Hepatocyte (in vitro differentiated cells): ENCODE results near the gene S100A16. TPM values are rescaled to one million over a fixed set of nuclear protein-coding genes. Genes with fewer than 3 reads are reported as not detected.
"Not testable (repeated sequence)": the region's sequence is repeated elsewhere in the genome, so short reads cannot be mapped to it uniquely, and the experiment has no call there.

Source experiments
- DNase-seq: peaks from one replicate; pipeline ENCODE4 v3.0.0-alpha.2; 2016; ENCODE audit warnings: low spot score
- H2AFZ ChIP-seq: fragments of 200-600 bp; sonication (generic); 2 replicates; pipeline ENCODE4 v1.6.0; 2016; ENCODE audit warnings: antibody characterized with exemption, mild to moderate bottlenecking
- H3K27ac ChIP-seq: fragments of 200-600 bp; sonication (generic); 2 replicates; pipeline ENCODE4 v1.5.1; 2016; ENCODE audit warnings: mild to moderate bottlenecking
- H3K27me3 ChIP-seq: fragments of 200-600 bp; sonication (generic); 2 replicates; pipeline ENCODE4 v1.6.1; 2016
- H3K36me3 ChIP-seq: fragments of 200-600 bp; sonication (generic); replicated peaks from 2 replicates; pipeline ENCODE4 v1.5.1; 2016; ENCODE audit warnings: low read depth; ENCODE audit not compliant: insufficient read depth
- H3K4me1 ChIP-seq: fragments of 200-600 bp; sonication (generic); 2 replicates; pipeline ENCODE4 v1.5.1; 2016; ENCODE audit warnings: mild to moderate bottlenecking, moderate library complexity; ENCODE audit not compliant: insufficient read depth
- H3K4me2 ChIP-seq: fragments of 200-600 bp; sonication (generic); 2 replicates; pipeline ENCODE4 v1.6.0; 2016
- H3K4me3 ChIP-seq: fragments of 200-600 bp; sonication (generic); 2 replicates; pipeline ENCODE4 v1.5.1; 2016; ENCODE audit warnings: mild to moderate bottlenecking
- H3K79me2 ChIP-seq: fragments of 200-600 bp; sonication (generic); 2 replicates; pipeline ENCODE4 v1.6.0; 2017; ENCODE audit warnings: mild to moderate bottlenecking
- H3K9me2 ChIP-seq: fragments of 200-600 bp; sonication (generic); replicated peaks from 2 replicates; pipeline ENCODE4 v1.6.0; 2017; ENCODE audit warnings: mild to moderate bottlenecking; ENCODE audit not compliant: insufficient read depth
- H3K9me3 ChIP-seq: fragments of 200-600 bp; sonication (generic); 2 replicates; pipeline ENCODE4 v1.5.1; 2016; ENCODE audit warnings: low read depth, mild to moderate bottlenecking
- H4K20me1 ChIP-seq: fragments of 200-600 bp; sonication (generic); 2 replicates; pipeline ENCODE4 v1.6.0; 2016; ENCODE audit warnings: mild to moderate bottlenecking; ENCODE audit not compliant: insufficient read depth, poor library complexity, severe bottlenecking
- EZH2 ChIP-seq: fragments of 200-600 bp; sonication (generic); IDR thresholded peaks from 2 replicates; pipeline ENCODE4 v1.6.1; 2016; ENCODE audit warnings: antibody characterized with exemption, mild to moderate bottlenecking, borderline replicate concordance
- EZH2phosphoT487 ChIP-seq: fragments of 200-600 bp; sonication (generic); IDR thresholded peaks from one replicate; pipeline ENCODE4 v1.6.1; 2018; ENCODE audit warnings: antibody characterized with exemption, mild to moderate bottlenecking, low read depth, moderate library complexity; ENCODE audit not compliant: unreplicated experiment, severe bottlenecking
- WGBS: methylation state at CpG from one replicate; pipeline ENCODE4 v1.1.6; 2016; ENCODE audit warnings: low lambda C conversion rate; ENCODE audit errors: missing lambda C conversion rate; 5-methylcytosine and 5-hydroxymethylcytosine counted together
- polyA plus RNA-seq: library from polyadenylated mRNA; unstranded; fragments of >200 nt; fragmentation: Nextera tagmentation; extraction: Ambion mirVana; gene quantifications from 2 replicates; pipeline ENCODE4 v1.2.1, GENCODE V29; 2016
- total RNA-seq: library from RNA; depleted of rRNA; stranded (reverse); fragments of >200 nt; gene quantifications from 2 replicates; pipeline ENCODE4 v1.2.3, GENCODE V29; 2014
- TF ChIP-seq, protein P1 (sequence below): fragments of 200-600 bp; sonication (generic); IDR thresholded peaks from 2 replicates; pipeline ENCODE4 v1.5.1; 2016; ENCODE audit warnings: antibody characterized with exemption, mild to moderate bottlenecking; ENCODE audit not compliant: poor library complexity

The S100A16 gene
- total and polyA plus RNA-seq, 2 experiments from 2014 or later, result 103 to 155 TPM

DNA sequence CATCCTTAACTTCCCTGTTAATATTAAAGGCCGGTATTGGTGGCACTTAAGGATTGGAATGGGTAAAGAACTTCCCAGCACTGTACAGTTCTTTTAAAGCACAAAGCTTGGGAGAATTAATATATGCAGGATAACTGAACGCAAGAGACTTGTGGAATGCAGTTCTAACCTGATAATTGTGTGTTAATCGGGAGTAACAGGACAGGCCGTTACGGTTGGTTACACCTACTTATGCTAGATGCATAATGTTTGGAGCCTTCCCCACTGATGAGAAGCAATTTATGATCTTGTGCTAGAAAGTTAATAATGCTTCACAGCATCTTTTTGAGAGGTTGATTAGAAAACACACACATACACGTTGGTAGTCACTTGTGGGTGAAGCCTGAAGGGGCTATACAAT lies 27.9 kb upstream of the S100A16 start:
- 83% methylated on average over 6 of the region's 6 CpGs for WGBS
- H3K9me2 ChIP-seq, result no peaks in the 10 kb centered on the region
- TF ChIP-seq EZH2 (no peak), EZH2phosphoT487 (no peak)
- TF ChIP-seq, protein P1, sequence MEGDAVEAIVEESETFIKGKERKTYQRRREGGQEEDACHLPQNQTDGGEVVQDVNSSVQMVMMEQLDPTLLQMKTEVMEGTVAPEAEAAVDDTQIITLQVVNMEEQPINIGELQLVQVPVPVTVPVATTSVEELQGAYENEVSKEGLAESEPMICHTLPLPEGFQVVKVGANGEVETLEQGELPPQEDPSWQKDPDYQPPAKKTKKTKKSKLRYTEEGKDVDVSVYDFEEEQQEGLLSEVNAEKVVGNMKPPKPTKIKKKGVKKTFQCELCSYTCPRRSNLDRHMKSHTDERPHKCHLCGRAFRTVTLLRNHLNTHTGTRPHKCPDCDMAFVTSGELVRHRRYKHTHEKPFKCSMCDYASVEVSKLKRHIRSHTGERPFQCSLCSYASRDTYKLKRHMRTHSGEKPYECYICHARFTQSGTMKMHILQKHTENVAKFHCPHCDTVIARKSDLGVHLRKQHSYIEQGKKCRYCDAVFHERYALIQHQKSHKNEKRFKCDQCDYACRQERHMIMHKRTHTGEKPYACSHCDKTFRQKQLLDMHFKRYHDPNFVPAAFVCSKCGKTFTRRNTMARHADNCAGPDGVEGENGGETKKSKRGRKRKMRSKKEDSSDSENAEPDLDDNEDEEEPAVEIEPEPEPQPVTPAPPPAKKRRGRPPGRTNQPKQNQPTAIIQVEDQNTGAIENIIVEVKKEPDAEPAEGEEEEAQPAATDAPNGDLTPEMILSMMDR, result no peak
- H3K4me3 ChIP-seq, result no peak overlapping the region
- peaks cover 74% of the 10 kb centered on the region for H3K79me2 ChIP-seq
- H3K36me3 ChIP-seq, result peaks cover 19% of the 10 kb centered on the region
- no peaks in the 10 kb centered on the region for H3K27me3 ChIP-seq
- no peak overlapping the region for H3K27ac ChIP-seq
- H3K9me3 ChIP-seq, result no peaks in the 10 kb centered on the region
- H3K4me1 ChIP-seq, result peaks cover 11% of the 10 kb centered on the region
- H4K20me1 ChIP-seq, result peaks cover 35% of the 10 kb centered on the region
- no peak for DNase-seq
- no peak overlapping the region for H2AFZ ChIP-seq
- H3K4me2 ChIP-seq, result no peak overlapping the region

DNA sequence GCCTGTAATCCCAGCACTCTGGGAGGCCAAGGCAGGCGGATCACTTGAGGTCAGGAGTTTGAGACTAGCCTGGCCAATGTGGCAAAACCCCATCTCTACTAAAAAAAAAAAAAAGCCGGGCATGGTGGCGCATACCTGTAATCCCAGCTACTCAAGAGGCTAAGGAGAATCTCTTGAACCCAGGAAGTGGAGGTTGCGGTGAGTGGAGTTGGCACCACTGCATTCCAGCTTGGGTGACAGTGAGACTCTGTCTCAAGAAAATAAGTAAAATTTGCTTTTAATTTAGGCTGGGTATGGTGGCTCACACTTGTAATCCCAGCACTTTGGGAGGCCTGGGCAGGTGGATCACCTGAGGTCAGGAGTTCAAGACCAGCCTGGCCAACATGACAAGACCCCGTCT lies 27.3 kb upstream of the S100A16 start:
- Histone ChIP-seq H4K20me1 (peaks cover 41% of the 10 kb centered on the region), H3K36me3 (peaks cover 12% of the 10 kb centered on the region), H3K79me2 (peaks cover 78% of the 10 kb centered on the region), H3K4me1 (peaks cover 18% of the 10 kb centered on the region)
- not testable (repeated sequence) for H3K9me3 ChIP-seq, H2AFZ ChIP-seq, H3K4me2 ChIP-seq, H3K9me2 ChIP-seq, H3K27me3 ChIP-seq, H3K4me3 ChIP-seq, H3K27ac ChIP-seq, DNase-seq
- 100% methylated on average over 5 of the region's 5 CpGs for WGBS

DNA sequence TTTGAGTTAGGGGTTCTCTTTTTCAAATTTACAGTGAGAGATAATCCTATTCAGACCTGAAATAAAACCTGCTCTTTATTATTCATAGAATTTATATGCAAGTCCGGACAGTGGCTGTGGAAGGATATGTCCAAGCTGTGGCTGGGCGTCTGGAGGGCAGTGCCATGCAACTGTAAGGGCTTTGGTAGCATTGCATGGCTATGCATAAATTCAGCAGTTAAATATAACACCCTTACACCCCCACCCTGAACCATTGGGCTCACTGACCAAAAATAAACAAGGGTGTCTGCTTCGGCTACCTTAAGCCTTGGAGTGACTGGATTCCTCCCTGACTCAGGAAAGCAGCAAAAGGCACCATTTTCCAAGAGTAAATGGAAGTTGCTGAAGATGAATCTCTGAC lies 26.3 kb upstream of the S100A16 start:
- Histone ChIP-seq H3K4me1 (peaks cover 11% of the 10 kb centered on the region), H4K20me1 (peaks cover 50% of the 10 kb centered on the region)

DNA sequence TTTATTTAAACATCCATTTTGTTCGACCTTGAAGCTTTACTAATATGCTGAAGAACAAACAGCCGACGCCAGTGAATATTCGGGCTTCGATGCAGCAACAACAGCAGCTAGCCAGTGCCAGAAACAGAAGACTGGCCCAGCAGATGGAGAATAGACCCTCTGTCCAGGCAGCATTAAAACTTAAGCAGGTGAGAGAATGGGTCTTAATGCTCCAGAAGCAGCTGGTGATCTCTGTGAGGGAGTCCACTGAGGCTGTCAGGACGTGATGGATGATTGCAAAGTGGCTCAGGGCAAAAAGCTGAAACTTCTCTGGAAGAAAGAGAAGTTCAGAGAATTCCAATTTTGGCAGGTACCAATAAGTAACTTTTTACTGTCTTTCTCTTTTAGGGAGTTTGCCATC lies 25.3 kb upstream of the S100A16 start:
- H3K27me3 ChIP-seq, result no peaks in the 10 kb centered on the region
- WGBS, result 85% methylated on average over 6 of the region's 6 CpGs
- no peaks in the 10 kb centered on the region for H3K9me3 ChIP-seq
- peaks cover 11% of the 10 kb centered on the region for H3K4me1 ChIP-seq
- peaks cover 11% of the 10 kb centered on the region for H3K36me3 ChIP-seq
- H2AFZ ChIP-seq, result no peak overlapping the region
- H3K9me2 ChIP-seq, result no peaks in the 10 kb centered on the region
- TF ChIP-seq, protein P1, result no peak
- TF ChIP-seq EZH2 (no peak), EZH2phosphoT487 (no peak)
- no peak overlapping the region for H3K27ac ChIP-seq
- DNase-seq, result no peak
- H4K20me1 ChIP-seq, result peaks cover 50% of the 10 kb centered on the region
- peaks cover 87% of the 10 kb centered on the region for H3K79me2 ChIP-seq
- H3K4me2 ChIP-seq, result no peak overlapping the region
- H3K4me3 ChIP-seq, result no peak overlapping the region

More for the DNA sequence above, 26.3 kb upstream of the S100A16 start:
- WGBS, result 90% methylated on average over 3 of the region's 3 CpGs
- Histone ChIP-seq H3K27ac (no peak overlapping the region), H3K9me2 (no peaks in the 10 kb centered on the region), H3K9me3 (no peaks in the 10 kb centered on the region), H3K4me3 (no peak overlapping the region), H3K36me3 (peaks cover 11% of the 10 kb centered on the region), H3K79me2 (peaks cover 87% of the 10 kb centered on the region), H2AFZ (no peak overlapping the region), H3K27me3 (no peaks in the 10 kb centered on the region), H3K4me2 (no peak overlapping the region)
- DNase-seq, result no peak
- TF ChIP-seq EZH2phosphoT487, result no peak
- TF ChIP-seq, protein P1, result no peak
- no peak for TF ChIP-seq EZH2
